ENCODE data around the gene ATP13A3.
"Not testable (repeated sequence)": the region's sequence is repeated elsewhere in the genome, so short reads cannot be mapped to it uniquely, and the experiment has no call there.

Gene ATP13A3

DNA sequence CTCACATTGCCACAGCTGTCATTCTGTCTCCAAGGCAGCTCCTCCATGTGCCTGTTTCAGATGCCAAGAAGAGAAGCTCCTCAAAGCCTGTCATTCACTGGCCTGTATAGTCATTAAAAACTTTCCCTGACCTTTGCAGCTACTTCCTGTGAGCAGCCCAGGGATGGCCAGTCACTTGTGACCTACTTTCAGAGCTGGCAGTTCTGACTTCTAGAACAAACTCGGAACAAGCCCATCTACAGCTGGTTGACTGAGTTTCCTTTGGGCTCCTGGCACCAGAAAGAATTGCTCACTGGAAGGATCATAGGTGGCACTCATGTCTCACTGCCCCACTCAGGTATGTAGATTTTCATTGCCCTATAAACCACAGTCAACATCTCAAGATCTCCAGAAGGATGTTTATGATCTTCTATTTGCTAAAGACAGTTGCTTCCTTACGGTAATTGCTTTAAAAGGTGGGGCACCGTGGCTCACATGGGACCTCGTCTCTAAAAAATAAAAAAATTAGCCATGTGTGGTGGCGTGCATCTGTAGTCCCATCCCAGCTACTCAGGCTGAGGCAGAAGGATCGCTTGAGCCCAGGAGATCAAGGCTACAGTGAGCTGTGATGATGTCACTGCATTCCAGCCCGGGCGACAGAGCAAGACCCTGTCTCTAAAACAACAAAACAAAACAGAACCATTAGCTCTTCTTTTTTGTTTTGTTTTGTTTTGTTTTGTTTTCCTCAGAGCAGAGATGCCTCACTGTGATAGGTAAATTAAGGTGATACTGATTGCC, 11.2 kb upstream of the ATP13A3 start:
- DNase-seq: no peak

DNA sequence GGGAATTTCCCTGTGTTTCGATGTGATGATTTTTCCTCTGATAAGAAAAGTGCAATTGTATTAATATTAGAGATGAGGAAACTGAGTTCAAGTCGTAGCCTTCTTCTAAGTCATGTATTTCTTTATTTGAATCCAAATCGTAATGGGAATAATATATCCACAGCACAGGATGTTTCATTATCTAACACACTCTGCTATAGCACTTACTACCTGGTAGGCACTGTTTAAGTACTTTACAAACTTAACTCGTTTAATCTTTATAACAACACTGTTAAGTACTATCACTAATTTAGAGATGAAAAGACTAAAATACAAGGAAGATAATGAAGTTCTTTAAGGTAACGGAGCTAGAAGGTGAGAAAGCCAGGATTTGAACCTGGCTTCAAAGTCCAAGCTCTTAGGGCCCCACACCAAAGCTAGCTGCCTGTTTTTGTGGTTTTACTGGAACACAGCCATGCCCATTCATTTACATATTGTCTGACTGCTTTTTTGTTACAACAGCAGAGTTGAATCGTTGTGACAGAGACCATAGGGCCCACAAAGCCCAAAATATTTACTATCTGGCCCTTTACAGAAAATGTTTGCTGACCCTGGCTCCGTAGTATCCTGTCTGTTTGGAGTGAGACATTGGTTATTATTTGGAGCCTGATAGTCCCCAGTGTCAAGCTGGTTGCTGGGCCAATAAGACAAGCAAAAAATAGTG, 9.6 kb upstream of the ATP13A3 start:
- DNase-seq: peak; percentile 55 to 61

DNA sequence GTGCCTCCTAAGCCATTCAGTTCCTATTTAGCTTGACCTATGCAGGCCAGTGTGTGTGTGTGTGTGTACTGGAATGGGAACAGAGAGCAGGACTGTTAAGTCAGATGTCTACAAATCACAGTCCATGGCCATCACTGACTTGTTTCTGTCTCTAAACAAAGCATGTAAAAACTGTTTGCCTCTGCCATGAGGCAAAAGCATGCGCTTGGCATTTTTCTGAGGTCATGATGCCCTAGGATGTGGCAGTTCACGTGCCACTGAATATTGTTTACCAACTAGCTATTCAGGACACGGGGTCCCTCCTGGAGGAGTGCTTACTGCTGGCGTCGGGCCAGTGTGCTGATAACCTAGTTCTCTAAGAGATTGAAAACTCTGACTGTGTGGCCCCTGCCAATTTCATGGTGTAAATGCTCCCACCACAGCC, 8.2 kb upstream of the ATP13A3 start:
- no peak for DNase-seq

DNA sequence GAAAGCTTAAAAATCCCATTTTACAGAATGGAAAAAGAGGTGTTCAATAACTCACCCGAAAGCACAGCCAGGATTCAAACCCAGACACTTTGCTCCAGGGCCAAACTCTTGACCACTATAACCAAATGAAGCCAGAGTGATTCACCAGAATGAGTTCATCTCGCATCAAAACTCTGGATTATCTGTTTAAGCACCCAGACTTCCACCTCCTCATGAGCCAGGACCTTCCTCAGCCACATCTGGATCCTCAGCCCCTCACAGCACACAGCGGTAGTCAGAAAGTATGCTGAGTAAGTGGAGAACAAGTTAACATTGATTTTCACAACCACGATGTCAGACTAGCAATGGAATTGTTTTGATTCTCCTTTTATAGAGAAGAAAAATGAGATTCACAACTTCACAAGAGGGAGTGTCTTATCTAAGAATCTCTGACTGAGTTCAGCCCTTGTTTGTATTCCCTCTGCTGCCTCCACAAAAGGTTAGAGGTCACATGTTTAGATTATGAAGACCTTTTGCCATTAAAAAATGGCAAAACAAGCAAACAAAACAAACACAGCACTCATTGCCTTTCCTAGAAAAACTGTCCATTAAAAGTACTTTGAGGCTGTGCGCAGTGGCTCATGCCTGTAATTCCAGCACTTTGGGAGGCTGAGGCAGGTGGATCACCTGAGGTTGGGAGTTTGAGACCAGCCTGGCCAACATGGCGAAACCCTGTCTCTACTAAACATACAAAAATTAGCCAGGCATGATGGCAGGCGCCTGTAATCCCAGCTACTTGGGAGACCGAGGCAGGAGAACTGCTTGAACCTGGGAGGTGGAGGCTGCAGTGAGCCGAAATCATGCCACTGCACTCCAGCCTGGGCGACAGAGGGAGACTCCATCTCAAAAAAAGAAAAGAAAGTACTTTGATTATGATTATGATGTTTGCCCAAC, 7.5 kb upstream of the ATP13A3 start:
- not testable (repeated sequence) for DNase-seq

DNA sequence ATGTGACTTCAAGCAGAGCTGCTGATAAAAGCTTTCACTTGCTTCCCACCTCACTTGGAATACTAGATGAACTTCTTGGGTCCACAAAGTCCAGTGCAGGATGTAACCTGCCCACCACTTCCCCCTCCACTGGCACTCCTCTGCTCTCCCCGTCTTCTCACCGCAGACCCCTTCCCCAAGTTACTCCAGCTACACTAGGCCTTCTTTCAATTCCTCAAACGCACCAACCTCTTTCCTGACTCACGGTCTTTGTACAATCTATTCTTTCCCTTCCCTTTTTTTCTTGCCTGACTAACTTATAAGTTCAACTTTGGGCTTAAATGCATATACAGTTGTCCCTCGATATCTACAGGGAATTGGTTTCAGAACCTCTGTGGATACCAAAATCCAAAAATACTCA, 5.2 kb upstream of the ATP13A3 start:
- no peak for DNase-seq

DNA sequence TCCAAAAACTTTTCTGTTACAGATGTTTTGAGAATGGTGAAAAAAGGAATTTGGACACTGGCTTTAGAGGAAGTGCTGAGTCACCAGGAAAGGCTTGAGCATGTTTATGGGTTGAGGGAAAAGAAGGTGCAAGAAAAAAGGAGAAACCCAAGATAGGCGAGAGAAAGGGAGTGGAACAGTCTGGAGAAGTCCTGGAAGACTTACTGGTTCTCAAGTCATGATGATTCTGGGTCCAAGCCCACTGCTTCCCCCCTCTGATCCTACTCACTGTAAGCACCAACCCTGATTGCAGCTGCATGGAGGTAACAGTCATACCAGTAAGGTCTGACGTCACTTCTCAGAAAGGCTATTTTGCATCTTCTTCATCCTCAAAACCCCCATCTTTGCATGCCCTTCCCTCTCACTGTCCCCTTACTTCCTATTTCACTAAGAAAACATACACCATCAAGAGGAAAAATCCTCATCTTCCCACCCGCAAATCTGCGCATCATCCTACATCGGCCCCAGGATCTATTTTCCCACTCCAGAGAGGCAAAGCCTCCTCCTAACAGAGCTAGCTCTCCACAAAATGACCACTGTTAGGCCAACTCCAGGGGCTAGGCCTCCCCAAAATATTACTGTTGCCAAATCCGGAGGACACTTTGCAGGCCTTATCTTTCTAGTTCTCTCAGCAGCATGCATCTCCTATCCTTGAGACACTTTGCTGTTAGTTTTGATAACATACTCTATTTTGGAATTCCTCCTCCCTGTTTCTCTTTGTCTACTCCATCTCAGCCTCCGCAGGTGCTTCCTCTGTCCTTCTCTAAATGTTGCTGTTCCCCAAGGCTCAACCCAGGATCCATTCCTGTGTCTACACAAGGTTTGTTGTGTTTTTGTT, 3.2 kb upstream of the ATP13A3 start:
- DNase-seq: peak in 1 of 2 experiments; percentile 19

DNA sequence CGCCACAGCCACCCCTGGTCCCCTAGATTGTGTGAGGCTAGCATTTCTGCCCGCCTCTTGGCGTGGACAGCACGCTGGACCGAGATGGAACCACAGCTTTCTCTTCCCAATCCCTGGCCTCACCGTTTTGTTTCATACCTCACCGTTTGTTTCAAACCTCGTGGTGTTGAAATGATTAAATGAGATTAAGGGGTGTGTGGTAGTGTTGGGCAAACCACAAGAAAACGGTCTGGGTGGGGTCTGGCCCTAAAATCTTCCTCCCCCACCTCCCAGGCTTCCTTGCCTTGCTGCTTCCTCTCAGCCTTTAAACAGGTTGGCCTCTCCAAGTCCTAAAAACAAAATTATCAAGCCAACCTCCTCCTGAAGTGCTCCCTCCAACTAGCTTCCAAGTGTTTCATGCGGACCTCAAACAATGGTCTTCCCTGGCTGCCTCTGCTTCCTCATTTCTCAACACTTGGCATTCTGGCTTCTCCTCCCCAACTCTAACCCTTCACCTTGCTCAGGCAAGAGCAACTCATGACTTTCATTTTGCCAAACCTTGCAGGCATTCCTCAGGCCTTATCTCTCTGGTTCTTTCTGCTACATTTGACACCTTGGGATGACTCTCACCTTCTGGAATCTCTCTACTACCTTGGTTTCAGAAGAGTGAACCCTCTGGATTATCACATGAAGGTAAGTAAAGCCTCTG, 1.4 kb upstream of the ATP13A3 start:
- DNase-seq: peak; percentile 92

DNA sequence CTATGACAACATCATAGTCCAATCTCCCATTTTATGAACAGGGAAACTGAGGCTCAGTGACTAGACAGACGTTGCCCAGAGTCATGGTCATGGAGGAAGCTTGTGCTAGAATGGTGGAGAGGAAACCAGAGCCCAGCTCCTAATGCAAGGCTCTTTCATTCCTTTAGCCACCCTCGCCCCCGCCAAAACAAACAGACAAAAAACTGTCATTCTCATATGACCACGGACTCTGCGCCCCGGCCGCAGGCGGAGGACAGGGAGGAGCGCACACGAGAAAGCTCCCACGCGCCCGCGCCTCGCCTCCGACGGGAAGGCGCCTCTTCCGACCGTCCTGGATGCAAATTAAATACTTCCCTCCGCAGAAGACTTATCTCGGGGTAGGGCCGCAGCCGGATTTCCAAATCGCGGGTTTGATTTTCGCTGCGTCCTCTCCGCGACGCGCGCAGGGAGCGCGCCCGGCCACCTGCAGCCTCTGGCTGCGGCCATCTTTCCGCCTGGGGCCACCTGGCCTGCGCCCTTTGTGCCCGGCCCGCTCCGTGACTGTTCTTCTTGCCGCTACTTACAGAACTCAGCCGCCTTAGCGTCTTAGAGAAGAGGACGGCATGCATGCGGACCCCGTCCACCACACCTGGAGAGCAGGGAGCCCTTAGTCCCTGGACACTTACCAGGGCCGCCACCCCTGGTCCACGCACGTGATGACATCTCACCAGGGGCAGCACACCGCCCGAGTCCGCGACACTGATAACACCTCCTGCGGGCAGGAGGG, 670 bp upstream of the ATP13A3 start:
- DNase-seq: peak; percentile 58 to 69

DNA sequence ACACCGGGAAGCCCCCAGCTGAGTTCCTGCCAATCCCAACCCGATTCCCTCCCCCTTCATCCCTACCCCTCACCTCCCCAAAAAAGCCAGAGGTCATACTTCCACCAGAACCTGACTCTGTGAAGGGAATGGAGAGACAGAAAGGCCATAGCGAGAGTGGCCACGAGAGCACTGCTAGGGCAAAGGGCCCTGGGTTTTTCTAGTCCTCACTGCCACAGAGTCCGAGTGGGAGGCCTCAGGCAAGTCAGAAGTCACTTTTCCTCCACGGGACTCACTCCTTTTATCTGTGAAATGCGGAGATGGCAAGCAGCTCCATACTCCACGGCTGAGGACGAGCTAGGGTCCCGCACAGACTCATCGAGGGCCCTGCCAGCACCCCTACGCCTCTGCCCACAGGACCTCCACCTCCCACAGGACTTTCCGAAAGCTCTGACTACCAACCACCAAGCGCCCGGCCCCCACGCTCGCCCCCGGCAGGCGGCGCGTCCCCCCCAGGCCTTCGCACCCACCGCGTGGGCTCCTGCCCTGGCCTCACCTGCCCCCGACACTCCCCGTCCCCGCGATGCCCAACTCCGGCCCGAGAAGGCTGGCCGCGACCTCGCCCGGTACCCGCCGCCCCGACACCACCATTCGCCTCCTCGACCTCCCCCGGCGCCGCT, 792 bp downstream of the ATP13A3 start:
- DNase-seq: peak; percentile 16 to 22

DNA sequence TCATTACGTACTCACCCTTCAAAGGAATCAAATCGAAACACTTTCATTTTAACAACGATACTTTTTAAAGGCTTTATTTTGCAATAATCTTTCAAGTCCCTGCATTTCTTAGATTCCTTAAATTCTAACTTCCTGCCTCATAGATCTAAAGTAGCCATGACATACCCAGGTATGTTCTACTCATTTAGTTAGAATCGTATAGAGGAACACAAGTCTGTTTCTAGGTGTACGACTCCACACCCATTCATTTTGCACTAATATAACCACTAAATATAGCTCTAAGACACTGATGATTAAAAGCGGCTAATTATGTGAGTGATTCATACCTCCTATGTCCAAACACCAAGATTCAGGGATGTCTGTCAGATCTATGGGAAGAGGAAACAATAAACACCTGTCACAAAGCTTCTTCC, 1.3 kb downstream of the ATP13A3 start:
- DNase-seq: peak in 1 of 2 experiments; percentile 22

DNA sequence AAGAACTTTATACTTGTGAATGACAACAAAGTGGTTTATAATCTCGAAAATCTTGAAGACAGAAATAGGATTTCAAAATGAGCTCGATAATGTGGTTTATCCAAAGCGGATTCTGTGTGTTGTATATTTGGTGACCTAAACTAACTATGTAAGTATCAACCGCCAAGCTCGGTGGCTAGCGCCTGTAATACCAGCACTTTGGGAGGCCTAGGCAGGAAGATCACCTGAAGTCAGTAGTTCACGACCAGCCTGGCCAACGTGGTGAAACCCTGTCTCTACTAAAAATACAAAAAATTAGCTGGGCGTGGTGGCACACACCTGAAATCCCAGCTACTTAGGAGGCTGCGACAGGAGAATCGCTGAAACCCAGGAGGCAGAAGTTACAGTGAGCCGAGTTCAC, 2.2 kb downstream of the ATP13A3 start:
- DNase-seq: peak in 1 of 2 experiments; percentile 8

DNA sequence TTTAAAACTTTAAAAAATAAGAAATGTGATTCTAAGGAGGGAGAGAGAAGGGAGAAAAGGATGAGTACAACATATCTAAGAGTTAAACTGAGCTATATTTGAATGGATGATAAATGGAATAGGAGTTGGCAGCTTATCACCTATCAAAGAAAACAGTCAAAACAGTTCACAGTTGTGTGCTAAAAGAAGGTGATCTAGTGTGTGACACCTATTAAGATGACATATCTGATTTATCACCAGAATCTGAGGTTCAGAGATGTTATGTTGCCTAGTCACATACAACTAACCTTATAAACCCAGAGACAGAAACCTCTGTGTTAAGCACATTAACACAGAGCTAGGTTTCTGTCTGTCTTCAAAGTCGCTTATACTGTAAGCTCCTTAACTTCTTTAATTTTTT, 3.0 kb downstream of the ATP13A3 start:
- DNase-seq: peak in 1 of 2 experiments; percentile 10

DNA sequence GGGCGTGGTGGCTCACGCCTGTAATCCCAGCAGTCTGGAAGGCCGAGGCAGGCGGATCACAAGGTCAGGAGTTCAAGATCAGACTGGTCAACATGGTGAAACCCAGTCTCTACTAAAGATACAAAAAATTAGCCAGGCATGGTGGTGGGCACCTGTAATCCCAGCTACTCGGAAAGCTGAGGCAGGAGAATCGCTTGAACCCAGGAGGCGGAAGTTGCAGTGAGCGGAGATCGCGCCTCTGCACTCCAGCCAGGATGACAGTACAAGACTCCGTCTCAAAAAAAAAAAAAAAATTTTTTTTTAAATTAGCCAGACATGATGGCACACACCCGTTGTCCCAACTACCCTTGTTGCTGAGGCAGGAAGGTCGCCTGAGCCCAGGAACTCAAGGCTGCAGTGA, 4.0 kb downstream of the ATP13A3 start:
- DNase-seq: not testable (repeated sequence)

DNA sequence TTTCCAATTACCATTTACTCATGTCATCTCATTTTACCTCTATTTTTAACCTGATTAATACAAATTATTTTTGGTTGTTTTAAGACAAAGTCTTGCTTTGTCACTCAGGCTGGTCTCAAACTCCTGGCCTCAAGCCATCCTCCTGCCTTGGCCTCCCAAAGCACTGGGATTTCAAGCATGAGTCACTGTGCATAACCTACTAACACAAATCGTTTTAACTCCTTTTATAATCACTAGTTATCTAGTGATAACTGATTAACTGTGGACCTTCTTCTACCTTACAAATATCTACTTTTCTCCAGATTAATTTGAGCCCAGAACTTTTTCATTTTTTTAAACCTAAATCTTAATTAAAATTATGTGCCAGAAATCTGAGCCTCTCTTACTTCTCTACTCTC, 4.6 kb downstream of the ATP13A3 start:
- DNase-seq: no peak

DNA sequence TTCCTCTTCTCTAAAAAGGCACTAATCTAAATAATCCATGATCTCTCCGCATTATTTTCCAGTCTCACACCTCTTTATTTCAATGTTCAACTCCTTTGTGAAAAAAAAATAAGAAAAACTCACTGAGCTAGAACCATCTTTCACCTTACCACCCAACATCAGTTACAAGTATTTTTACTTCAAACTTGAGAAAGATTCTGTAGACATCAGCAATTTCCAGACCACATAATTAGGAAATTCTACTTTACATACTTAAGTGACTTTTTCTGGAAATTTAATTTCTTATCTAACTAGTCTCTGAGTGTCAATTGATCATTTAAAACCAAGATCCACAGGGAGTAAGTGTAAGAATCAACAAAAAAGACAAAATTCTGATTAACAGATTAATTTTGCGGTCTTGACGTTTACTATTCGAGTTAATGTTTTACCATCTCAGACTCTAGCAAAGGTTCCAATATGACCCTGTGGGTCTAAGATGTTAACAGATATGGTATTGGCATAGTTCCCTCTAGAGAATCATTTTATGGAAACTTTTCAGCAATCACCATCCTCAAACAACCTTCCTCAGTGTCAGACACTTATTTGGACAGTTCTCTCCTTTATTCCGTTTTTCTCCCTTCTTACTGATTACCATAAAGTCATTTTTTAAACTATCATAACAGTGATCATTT, 5.1 kb downstream of the ATP13A3 start:
- DNase-seq: no peak

DNA sequence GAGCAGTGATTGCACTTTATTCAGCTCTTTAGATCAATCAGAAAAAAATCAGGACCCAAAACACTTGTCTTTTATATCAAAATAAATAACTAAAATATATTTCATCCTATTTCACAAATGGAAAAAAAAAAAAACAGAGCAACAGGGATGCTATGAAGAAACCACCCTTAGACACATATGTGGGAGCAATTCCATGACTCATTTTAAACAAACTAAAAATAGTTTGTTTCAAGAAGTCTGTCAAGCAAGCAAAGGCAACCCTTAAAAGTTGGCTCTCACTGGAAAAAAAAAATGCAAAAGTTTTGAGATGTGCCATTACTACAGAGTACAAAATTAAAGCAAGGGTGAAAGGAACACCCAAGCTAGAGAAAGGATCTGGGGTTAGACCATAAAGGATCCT, 5.7 kb downstream of the ATP13A3 start:
- DNase-seq: peak; percentile 12 to 21

DNA sequence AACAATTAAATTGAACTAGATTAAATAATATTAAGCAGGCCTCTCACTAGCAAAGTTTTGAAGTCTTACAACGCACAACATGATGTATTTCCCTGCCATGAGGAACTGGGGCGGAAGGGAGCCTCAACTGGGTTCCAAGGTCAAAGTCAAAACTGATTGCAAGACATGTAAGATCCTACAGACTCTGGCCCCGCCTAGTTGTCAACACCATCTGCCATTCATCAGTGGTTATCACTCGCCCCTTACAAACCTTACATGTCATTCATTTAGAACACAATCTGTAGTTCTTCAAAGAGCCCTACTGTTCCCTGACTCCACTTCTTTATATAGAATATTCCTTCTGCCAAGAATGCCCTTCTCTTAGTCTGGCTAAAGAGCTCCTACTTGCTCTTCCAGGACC, 10.0 kb downstream of the ATP13A3 start:
- no peak for DNase-seq

DNA sequence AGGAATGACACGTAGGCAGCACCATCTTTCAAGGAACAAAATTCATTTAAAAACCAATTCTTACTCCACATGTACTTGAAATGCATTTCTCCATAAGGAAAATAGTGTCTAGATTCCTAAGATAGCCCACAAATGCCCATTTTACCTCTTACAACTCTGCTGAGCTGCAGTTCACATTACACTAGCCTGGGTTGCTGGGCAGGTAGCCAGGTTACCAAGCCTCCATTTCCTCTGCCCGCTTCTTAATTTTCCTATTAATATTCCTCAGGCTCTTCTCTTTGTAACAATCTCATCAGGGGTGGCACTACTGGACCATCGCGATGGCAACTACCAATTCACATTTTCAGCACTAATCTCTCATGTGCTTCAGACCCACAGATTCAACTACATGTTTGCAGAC, 10.8 kb downstream of the ATP13A3 start:
- DNase-seq: no peak

DNA sequence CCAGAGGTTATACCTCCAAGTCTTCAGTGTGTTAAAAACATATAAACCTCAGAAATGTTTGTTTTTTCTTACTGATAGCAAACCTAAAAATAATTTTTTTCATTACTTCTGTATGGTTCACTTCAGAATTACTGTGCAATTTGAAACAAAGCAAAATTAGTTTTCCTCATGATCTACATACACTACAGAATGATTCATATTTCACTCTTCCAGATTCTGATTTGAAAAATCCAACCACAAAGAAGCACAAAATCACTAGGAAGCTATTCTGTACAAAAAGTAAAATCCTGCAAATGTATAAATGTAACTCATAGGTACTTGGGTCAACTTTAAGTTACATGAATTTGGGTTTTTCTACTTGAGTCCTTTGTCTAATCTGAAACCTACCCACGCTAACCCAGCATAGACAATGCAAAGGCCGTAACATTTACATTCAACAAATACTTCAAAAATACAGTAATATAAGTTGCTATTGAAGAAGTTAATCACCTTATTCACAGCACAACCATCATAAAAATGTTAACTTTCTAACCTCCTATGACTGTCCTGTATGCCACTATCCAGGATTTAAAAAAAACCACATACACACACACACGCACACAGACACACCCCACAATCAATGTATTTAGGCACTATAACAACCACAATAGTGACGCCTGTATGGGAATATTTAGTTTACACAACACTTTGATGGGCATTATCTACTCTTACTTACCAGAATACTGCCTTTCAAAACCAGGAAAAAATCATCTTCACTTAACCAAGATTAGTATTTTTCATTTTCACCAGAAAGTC, 11.5 kb downstream of the ATP13A3 start:
- no peak for DNase-seq
